ENCODE data around the gene RMND5B.

RMND5B gene

GRCh38 chr5:178147406-178147805 lies 16.6 kb downstream of the RMND5B start:
- Histone ChIP-seq H3K27ac (ENCODE audit: low read depth, low read length) (no peak overlapping the region), H3K9me3 (ENCODE audit: control insufficient read depth in 1 of 2, low read length in 2 of 2) (no peaks in the 10 kb centered on the region), H3K4me3 (ENCODE audit: low read depth in 1 of 2, low read length in 2 of 2) (no peak overlapping the region), H3K36me3 (ENCODE audit: control insufficient read depth in 1 of 2, insufficient read depth in 2 of 2, low read length in 2 of 2) (peaks cover 38 to 83% of the 10 kb centered on the region in 2 donors), H3K9ac (ENCODE audit: low read depth in 1 of 2, low read length in 2 of 2) (no peak overlapping the region), H3K27me3 (ENCODE audit: control insufficient read depth in 1 of 2, insufficient read depth in 2 of 2, low read length in 2 of 2) (no peaks in the 10 kb centered on the region), H3K4me1 (ENCODE audit: control insufficient read depth in 1 of 2, insufficient read depth in 2 of 2, low read length in 2 of 2) (peaks cover 0 to 8% of the 10 kb centered on the region in 2 donors)

- peaks cover 7 to 18% of the 10 kb centered on the region in 2 donors for H3K4me1 ChIP-seq (ENCODE audit: control insufficient read depth in 1 of 2, insufficient read depth in 2 of 2, low read length in 2 of 2)
- no peak overlapping the region for H3K4me3 ChIP-seq (ENCODE audit: low read depth in 1 of 2, low read length in 2 of 2)
- no peaks in the 10 kb centered on the region for H3K27me3 ChIP-seq (ENCODE audit: control insufficient read depth in 1 of 2, insufficient read depth in 2 of 2, low read length in 2 of 2)
- no peak overlapping the region for H3K27ac ChIP-seq (ENCODE audit: low read depth, low read length)
- H3K36me3 ChIP-seq (ENCODE audit: control insufficient read depth in 1 of 2, insufficient read depth in 2 of 2, low read length in 2 of 2), result peaks cover 28 to 64% of the 10 kb centered on the region in 2 donors
- H3K9me3 ChIP-seq (ENCODE audit: control insufficient read depth in 1 of 2, low read length in 2 of 2), result no peaks in the 10 kb centered on the region
- H3K9ac ChIP-seq (ENCODE audit: low read depth in 1 of 2, low read length in 2 of 2), result no peak overlapping the region
These were observed 18.6 kb downstream of the RMND5B start for GRCh38 chr5:178149199-178149932.

GRCh38 chr5:178150977-178151734 lies 20.3 kb downstream of the RMND5B start:
- no peak overlapping the region for H3K27ac ChIP-seq (ENCODE audit: low read depth, low read length)
- H3K27me3 ChIP-seq (ENCODE audit: control insufficient read depth in 1 of 2, insufficient read depth in 2 of 2, low read length in 2 of 2), result no peaks in the 10 kb centered on the region
- no peak overlapping the region for H3K4me3 ChIP-seq (ENCODE audit: low read depth in 1 of 2, low read length in 2 of 2)
- H3K36me3 ChIP-seq (ENCODE audit: control insufficient read depth in 1 of 2, insufficient read depth in 2 of 2, low read length in 2 of 2), result peaks cover 28 to 54% of the 10 kb centered on the region in 2 donors
- H3K9me3 ChIP-seq (ENCODE audit: control insufficient read depth in 1 of 2, low read length in 2 of 2), result no peaks in the 10 kb centered on the region
- no peak overlapping the region for H3K9ac ChIP-seq (ENCODE audit: low read depth in 1 of 2, low read length in 2 of 2)
- H3K4me1 ChIP-seq (ENCODE audit: control insufficient read depth in 1 of 2, insufficient read depth in 2 of 2, low read length in 2 of 2), result peaks cover 7 to 21% of the 10 kb centered on the region in 2 donors

- H3K36me3 ChIP-seq (ENCODE audit: control insufficient read depth in 1 of 2, insufficient read depth in 2 of 2, low read length in 2 of 2), result peaks cover 13 to 38% of the 10 kb centered on the region in 2 donors
- peak overlapping the region; percentile 12 to 58 for H3K9ac ChIP-seq (ENCODE audit: low read depth in 1 of 2, low read length in 2 of 2)
- H3K9me3 ChIP-seq (ENCODE audit: control insufficient read depth in 1 of 2, low read length in 2 of 2), result no peaks in the 10 kb centered on the region
- no peak overlapping the region for H3K27ac ChIP-seq (ENCODE audit: low read depth, low read length)
- H3K27me3 ChIP-seq (ENCODE audit: control insufficient read depth in 1 of 2, insufficient read depth in 2 of 2, low read length in 2 of 2), result no peaks in the 10 kb centered on the region
- peak overlapping the region; percentile 73 to 80 for H3K4me3 ChIP-seq (ENCODE audit: low read depth in 1 of 2, low read length in 2 of 2)
- H3K4me1 ChIP-seq (ENCODE audit: control insufficient read depth in 1 of 2, insufficient read depth in 2 of 2, low read length in 2 of 2), result peaks cover 7 to 21% of the 10 kb centered on the region in 2 donors
These were observed 22.0 kb downstream of the RMND5B start for GRCh38 chr5:178152491-178153444.

GRCh38 chr5:178153530-178154340 lies 22.9 kb downstream of the RMND5B start, which contains the start of gene NHP2:
Gene NHP2, minus strand, starts transcription at chr5:178153885. Its CDS starts 68 bp downstream, at chr5:178153817.
- Histone ChIP-seq H3K27me3 (ENCODE audit: control insufficient read depth in 1 of 2, insufficient read depth in 2 of 2, low read length in 2 of 2) (no peaks in the 10 kb centered on the region), H3K27ac (ENCODE audit: low read depth, low read length) (no peak within 1 kb of the TSS), H3K4me3 (ENCODE audit: low read depth in 1 of 2, low read length in 2 of 2) (peak within 1 kb of the TSS; percentile 73 to 80), H3K9ac (ENCODE audit: low read depth in 1 of 2, low read length in 2 of 2) (peak within 1 kb of the TSS; percentile 12 to 58), H3K36me3 (ENCODE audit: control insufficient read depth in 1 of 2, insufficient read depth in 2 of 2, low read length in 2 of 2) (peaks cover 6 to 28% of the 10 kb centered on the region in 2 donors), H3K4me1 (ENCODE audit: control insufficient read depth in 1 of 2, insufficient read depth in 2 of 2, low read length in 2 of 2) (peaks cover 7 to 21% of the 10 kb centered on the region in 2 donors), H3K9me3 (ENCODE audit: control insufficient read depth in 1 of 2, low read length in 2 of 2) (no peaks in the 10 kb centered on the region)

- Histone ChIP-seq H3K9me3 (ENCODE audit: control insufficient read depth in 1 of 2, low read length in 2 of 2) (no peaks in the 10 kb centered on the region), H3K36me3 (ENCODE audit: control insufficient read depth in 1 of 2, insufficient read depth in 2 of 2, low read length in 2 of 2) (peaks cover 0 to 15% of the 10 kb centered on the region in 2 donors), H3K4me1 (ENCODE audit: control insufficient read depth in 1 of 2, insufficient read depth in 2 of 2, low read length in 2 of 2) (peaks cover 7 to 21% of the 10 kb centered on the region in 2 donors), H3K27ac (ENCODE audit: low read depth, low read length) (no peak overlapping the region), H3K4me3 (ENCODE audit: low read depth in 1 of 2, low read length in 2 of 2) (no peak overlapping the region), H3K27me3 (ENCODE audit: control insufficient read depth in 1 of 2, insufficient read depth in 2 of 2, low read length in 2 of 2) (no peaks in the 10 kb centered on the region), H3K9ac (ENCODE audit: low read depth in 1 of 2, low read length in 2 of 2) (no peak overlapping the region)
These were observed 24.3 kb downstream of the RMND5B start for GRCh38 chr5:178155065-178155464.

- H3K4me1 ChIP-seq (ENCODE audit: control insufficient read depth in 1 of 2, insufficient read depth in 2 of 2, low read length in 2 of 2), result peaks cover 8% of the 10 kb centered on the region in 2 donors
- no peaks in the 10 kb centered on the region for H3K36me3 ChIP-seq (ENCODE audit: control insufficient read depth in 1 of 2, insufficient read depth in 2 of 2, low read length in 2 of 2)
- peaks cover 5 to 6% of the 10 kb centered on the region in 2 donors for H3K27me3 ChIP-seq (ENCODE audit: control insufficient read depth in 1 of 2, insufficient read depth in 2 of 2, low read length in 2 of 2)
These were observed 29.4 kb downstream of the RMND5B start for GRCh38 chr5:178160176-178160575.

GRCh38 chr5:178162481-178162880 lies 31.7 kb downstream of the RMND5B start:
- Histone ChIP-seq H3K4me3 (ENCODE audit: low read depth in 1 of 2, low read length in 2 of 2) (no peak overlapping the region), H3K27me3 (ENCODE audit: control insufficient read depth in 1 of 2, insufficient read depth in 2 of 2, low read length in 2 of 2) (peaks cover 5 to 6% of the 10 kb centered on the region in 2 donors), H3K9me3 (ENCODE audit: control insufficient read depth in 1 of 2, low read length in 2 of 2) (no peaks in the 10 kb centered on the region), H3K9ac (ENCODE audit: low read depth in 1 of 2, low read length in 2 of 2) (no peak overlapping the region), H3K4me1 (ENCODE audit: control insufficient read depth in 1 of 2, insufficient read depth in 2 of 2, low read length in 2 of 2) (peaks cover 8% of the 10 kb centered on the region in 2 donors), H3K27ac (ENCODE audit: low read depth, low read length) (no peak overlapping the region), H3K36me3 (ENCODE audit: control insufficient read depth in 1 of 2, insufficient read depth in 2 of 2, low read length in 2 of 2) (no peaks in the 10 kb centered on the region)

More at GRCh38 chr5:178160176-178160575, 29.4 kb downstream of the RMND5B start:
- Histone ChIP-seq H3K4me3 (ENCODE audit: low read depth in 1 of 2, low read length in 2 of 2) (no peak overlapping the region), H3K27ac (ENCODE audit: low read depth, low read length) (no peak overlapping the region), H3K9ac (ENCODE audit: low read depth in 1 of 2, low read length in 2 of 2) (no peak overlapping the region), H3K9me3 (ENCODE audit: control insufficient read depth in 1 of 2, low read length in 2 of 2) (no peaks in the 10 kb centered on the region)

Data from duodenal mucosa (tissue), 2 donors.